Upper lobe of left lung (tissue), 6 donors: ENCODE results near the gene IGFL1. TPM values are rescaled to one million over a fixed set of nuclear protein-coding genes. Genes with fewer than 3 reads are reported as not detected.
A peak's percentile ranks its signal among the peaks of the same experiment; 100 is the strongest.
"Not testable (repeated sequence)": the region's sequence is repeated elsewhere in the genome, so short reads cannot be mapped to it uniquely, and the experiment has no call there.

ENCODE experiments used
- ATAC-seq, 2 donors: fragments of 200-7000 bp; cut with Tn5 transposase; one replicate each; pipeline ENCODE4 v1.9.1; 2022; ENCODE audit warnings: mild to moderate bottlenecking in 2 of 2, moderate library complexity in 2 of 2; ENCODE audit not compliant: low FRiP score in 2 of 2
- DNase-seq, 2 donors: peaks; one replicate each; pipeline ENCODE4 v3.0.0-alpha.2; 2019 to 2020
- H3K27ac ChIP-seq, 4 donors: fragments of 200-600 bp; sonication (generic); one replicate each; pipeline ENCODE4 v1.5.1; 2016 to 2019
- H3K27me3 ChIP-seq, 4 donors: fragments of 200-600 bp; sonication (generic); one replicate each; pipeline ENCODE4 v1.5.1; 2017 to 2019
- H3K36me3 ChIP-seq, 4 donors: fragments of 200-600 bp; sonication (generic); one replicate each; pipeline ENCODE4 v1.5.1; 2016 to 2019
- H3K4me1 ChIP-seq, 4 donors: fragments of 200-600 bp; sonication (generic); one replicate each; pipeline ENCODE4 v1.5.1; 2018 to 2019
- H3K4me3 ChIP-seq, 4 donors: fragments of 200-600 bp; sonication (generic); one replicate each; pipeline ENCODE4 v1.5.1; 2017 to 2019; ENCODE audit warnings: mild to moderate bottlenecking in 2 of 4, moderate library complexity in 1 of 4
- H3K9me3 ChIP-seq, 4 donors: fragments of 200-600 bp; sonication (generic); one replicate each; pipeline ENCODE4 v1.5.1; 2018 to 2019
- CTCF ChIP-seq, 6 experiments: fragments of 450-650 bp in 4 of 6; fragments of 200-600 bp in 2 of 6; sonication (generic) in 2 of 6; IDR thresholded peaks; one replicate each; pipeline ENCODE4 v1.5.1; 2016 to 2019; ENCODE audit warnings: antibody characterized with exemption in 6 of 6
- EP300 ChIP-seq, 4 donors: sonication (generic); formaldehyde crosslinking; IDR thresholded peaks; one replicate each; pipeline ENCODE4 v1.5.1; 2017; ENCODE audit warnings: antibody characterized with exemption in 4 of 4, control low read depth in 2 of 4
- POLR2A ChIP-seq, 4 donors: fragments of 450-650 bp; IDR thresholded peaks; one replicate each; pipeline ENCODE4 v1.5.1; 2016 to 2017; ENCODE audit warnings: antibody characterized with exemption in 4 of 4, mild to moderate bottlenecking in 2 of 4
- POLR2AphosphoS5 ChIP-seq, 2 donors: sonication (generic); formaldehyde crosslinking; IDR thresholded peaks; one replicate each; pipeline ENCODE4 v1.5.1; 2017; ENCODE audit warnings: antibody characterized with exemption in 2 of 2
- WGBS, 2 donors: methylation state at CpG; one replicate each; pipeline ENCODE4 v1.1.5; 2017 to 2018; 5-methylcytosine and 5-hydroxymethylcytosine counted together
- total RNA-seq, 6 donors: library from RNA; depleted of rRNA in 4 of 6; stranded (reverse); fragments of >200 nt in 4 of 6; gene quantifications; one replicate each; pipeline versions ENCODE4 v1.1.0 to v1.2.1, GENCODE V29; 2016 to 2021
- donor health status: DM: no; HTN: no; CAD: no; lungs with moderate emphysema.
- donor health status: DM: no; HTN: yes; CAD: no; lungs with severe emphysema.

IGFL1 gene
- total RNA-seq, 6 donors from 2014 or later: not detected

- H3K4me3 ChIP-seq: no peak overlapping the region
- ATAC-seq: no peak
- WGBS, 2 donors: 46 to 57% methylated on average over 3 of the region's 3 CpGs
Observed at GRCh38 chr19:46191972-46192371, 37.6 kb upstream of the IGFL1 start.

GRCh38 chr19:46192626-46192991, 36.9 kb upstream of the IGFL1 start:
- H3K4me1 ChIP-seq, DNase-seq, H3K9me3 ChIP-seq, H3K4me3 ChIP-seq, ATAC-seq, H3K27me3 ChIP-seq, H3K36me3 ChIP-seq: not testable (repeated sequence)
- H3K27ac ChIP-seq: peak overlapping the region in 1 of 4 donors; percentile 14
- 66 to 72% methylated on average over 5 of the region's 5 CpGs for WGBS, 2 donors

More at GRCh38 chr19:46191972-46192371, 37.6 kb upstream of the IGFL1 start:
- Histone ChIP-seq H3K4me1 (peaks cover 0 to 6% (median 0%) of the 10 kb centered on the region in 4 donors), H3K27me3 (peaks cover 0 to 5% (median 0%) of the 10 kb centered on the region in 4 donors), H3K9me3 (no peaks in the 10 kb centered on the region), H3K27ac (no peak overlapping the region), H3K36me3 (no peaks in the 10 kb centered on the region)
- TF ChIP-seq POLR2A (IDR thresholded peaks at IDR 0.05) (no peak), POLR2AphosphoS5 (IDR thresholded peaks at IDR 0.05) (no peak), EP300 (IDR thresholded peaks at IDR 0.05) (no peak), CTCF (IDR thresholded peaks at IDR 0.05) (no peak)
- DNase-seq: no peak

GRCh38 chr19:46192992-46193650, 36.4 kb upstream of the IGFL1 start:
- peaks cover 0 to 5% (median 0%) of the 10 kb centered on the region in 4 donors for H3K27me3 ChIP-seq
- peak in 1 of 2 donors; percentile 82 for ATAC-seq

GRCh38 chr19:46193678-46194077, 35.9 kb upstream of the IGFL1 start:
- ATAC-seq: no peak
- DNase-seq: no peak
- 78 to 79% methylated on average over 4 of the region's 4 CpGs for WGBS, 2 donors
- Histone ChIP-seq H3K4me3 (no peak overlapping the region), H3K27ac (no peak overlapping the region), H3K9me3 (no peaks in the 10 kb centered on the region), H3K36me3 (no peaks in the 10 kb centered on the region), H3K4me1 (peaks cover 0 to 6% (median 0%) of the 10 kb centered on the region in 4 donors), H3K27me3 (peaks cover 0 to 5% (median 0%) of the 10 kb centered on the region in 4 donors)
- no peak for TF ChIP-seq CTCF (IDR thresholded peaks at IDR 0.05)
- TF ChIP-seq POLR2AphosphoS5 (IDR thresholded peaks at IDR 0.05): no peak
- no peak for TF ChIP-seq POLR2A (IDR thresholded peaks at IDR 0.05)
- TF ChIP-seq EP300 (IDR thresholded peaks at IDR 0.05): no peak

More at GRCh38 chr19:46192992-46193650, 36.4 kb upstream of the IGFL1 start:
- Histone ChIP-seq H3K4me3 (no peak overlapping the region), H3K4me1 (peaks cover 0 to 6% (median 0%) of the 10 kb centered on the region in 4 donors), H3K36me3 (no peaks in the 10 kb centered on the region), H3K9me3 (no peaks in the 10 kb centered on the region), H3K27ac (peak overlapping the region in 1 of 4 donors; percentile 14)
- peak in 1 of 2 donors; percentile 26 for TF ChIP-seq POLR2AphosphoS5 (IDR thresholded peaks at IDR 0.05)
- TF ChIP-seq CTCF (IDR thresholded peaks at IDR 0.05): no peak
- 28 to 35% methylated on average over 11 of the region's 11 CpGs for WGBS, 2 donors
- DNase-seq: peak in 1 of 2 donors; percentile 65

GRCh38 chr19:46195104-46195503, 34.4 kb upstream of the IGFL1 start:
- ATAC-seq (no peak), DNase-seq (no peak)
- no peak overlapping the region for H3K4me3 ChIP-seq
- WGBS, 2 donors: 75 to 87% methylated on average over 3 of the region's 3 CpGs
- TF ChIP-seq CTCF (IDR thresholded peaks at IDR 0.05): no peak
- TF ChIP-seq POLR2AphosphoS5 (IDR thresholded peaks at IDR 0.05): no peak
- no peak for TF ChIP-seq EP300 (IDR thresholded peaks at IDR 0.05)
- no peak for TF ChIP-seq POLR2A (IDR thresholded peaks at IDR 0.05)
- peaks cover 0 to 6% (median 0%) of the 10 kb centered on the region in 4 donors for H3K4me1 ChIP-seq
- H3K27ac ChIP-seq: no peak overlapping the region
- no peaks in the 10 kb centered on the region for H3K9me3 ChIP-seq
- H3K27me3 ChIP-seq: no peaks in the 10 kb centered on the region
- no peaks in the 10 kb centered on the region for H3K36me3 ChIP-seq

GRCh38 chr19:46195919-46196318, 33.6 kb upstream of the IGFL1 start:
- H3K4me3 ChIP-seq, DNase-seq, H3K9me3 ChIP-seq, H3K27me3 ChIP-seq, H3K4me1 ChIP-seq, H3K36me3 ChIP-seq, H3K27ac ChIP-seq: not testable (repeated sequence)
- ATAC-seq: peak in 1 of 2 donors; percentile 39
- WGBS, 2 donors: 85 to 91% methylated on average over 4 to 7 of the region's 7 CpGs
